DOHH2 (cell line): ENCODE data around the gene GLCCI1.

Experiments used
- EZH2phosphoT487 ChIP-seq: fragments of 200-600 bp; sonication (generic); IDR thresholded peaks from 2 replicates; pipeline ENCODE4 v1.6.1; 2017; ENCODE audit warnings: borderline replicate concordance, mild to moderate bottlenecking, antibody characterized with exemption, low read length, moderate library complexity, mixed read lengths
- TF ChIP-seq, protein P1 (sequence below): fragments of 200-600 bp; sonication (generic); IDR thresholded peaks from one replicate; pipeline ENCODE4 v1.5.1; 2014; ENCODE audit warnings: antibody characterized with exemption, mild to moderate bottlenecking, low read depth, low read length; ENCODE audit not compliant: poor library complexity, severe bottlenecking

DNA sequence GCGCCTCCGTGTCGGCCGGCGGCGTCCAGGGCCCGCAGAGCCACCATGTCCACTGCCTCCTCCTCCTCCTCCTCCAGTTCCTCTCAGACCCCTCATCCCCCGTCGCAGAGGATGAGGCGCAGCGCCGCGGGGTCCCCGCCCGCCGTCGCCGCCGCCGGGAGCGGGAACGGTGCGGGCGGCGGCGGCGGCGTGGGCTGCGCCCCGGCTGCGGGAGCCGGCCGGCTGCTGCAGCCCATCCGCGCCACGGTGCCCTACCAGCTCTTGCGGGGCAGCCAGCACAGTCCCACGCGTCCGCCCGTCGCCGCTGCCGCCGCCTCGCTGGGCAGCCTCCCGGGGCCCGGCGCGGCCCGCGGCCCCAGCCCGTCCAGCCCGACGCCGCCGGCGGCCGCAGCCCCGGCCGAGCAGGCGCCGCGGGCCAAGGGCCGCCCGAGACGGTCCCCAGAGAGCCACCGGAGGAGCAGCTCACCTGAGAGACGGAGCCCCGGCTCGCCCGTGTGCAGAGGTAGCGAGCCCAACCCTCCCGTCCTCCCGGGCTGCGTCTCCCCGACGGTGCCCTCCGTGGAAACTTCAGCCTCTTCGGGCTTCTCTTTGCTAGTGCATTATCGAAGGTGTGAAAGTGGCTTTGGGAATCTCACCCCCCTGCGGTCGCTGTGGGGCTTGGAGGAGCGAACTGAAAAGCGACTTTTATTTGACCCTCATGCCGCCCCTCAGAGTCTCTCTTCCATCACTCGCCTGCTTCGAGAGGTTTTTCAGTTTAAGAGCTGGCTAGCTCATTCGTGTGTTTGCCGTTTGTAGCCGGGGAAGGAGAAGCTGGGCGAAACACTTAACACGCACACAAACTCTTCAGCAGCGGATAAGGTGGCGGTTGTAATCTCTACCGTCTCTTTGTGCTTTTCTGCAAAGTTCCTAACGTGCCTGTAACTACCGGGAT lies 975 bp downstream of the GLCCI1 start:
- TF ChIP-seq, protein P1, sequence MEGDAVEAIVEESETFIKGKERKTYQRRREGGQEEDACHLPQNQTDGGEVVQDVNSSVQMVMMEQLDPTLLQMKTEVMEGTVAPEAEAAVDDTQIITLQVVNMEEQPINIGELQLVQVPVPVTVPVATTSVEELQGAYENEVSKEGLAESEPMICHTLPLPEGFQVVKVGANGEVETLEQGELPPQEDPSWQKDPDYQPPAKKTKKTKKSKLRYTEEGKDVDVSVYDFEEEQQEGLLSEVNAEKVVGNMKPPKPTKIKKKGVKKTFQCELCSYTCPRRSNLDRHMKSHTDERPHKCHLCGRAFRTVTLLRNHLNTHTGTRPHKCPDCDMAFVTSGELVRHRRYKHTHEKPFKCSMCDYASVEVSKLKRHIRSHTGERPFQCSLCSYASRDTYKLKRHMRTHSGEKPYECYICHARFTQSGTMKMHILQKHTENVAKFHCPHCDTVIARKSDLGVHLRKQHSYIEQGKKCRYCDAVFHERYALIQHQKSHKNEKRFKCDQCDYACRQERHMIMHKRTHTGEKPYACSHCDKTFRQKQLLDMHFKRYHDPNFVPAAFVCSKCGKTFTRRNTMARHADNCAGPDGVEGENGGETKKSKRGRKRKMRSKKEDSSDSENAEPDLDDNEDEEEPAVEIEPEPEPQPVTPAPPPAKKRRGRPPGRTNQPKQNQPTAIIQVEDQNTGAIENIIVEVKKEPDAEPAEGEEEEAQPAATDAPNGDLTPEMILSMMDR, result peak; percentile 47
- no peak for TF ChIP-seq EZH2phosphoT487
